Activated CD8-positive, alpha-beta memory T cell treated with anti-CD3 and anti-CD28 coated beads, Interleukin-2, amount 50 U/mL, for 48 hours (primary cell): Measurements from ENCODE around the gene IL4R.

Experiments used
- DNase-seq: peaks from one replicate; pipeline ENCODE4 v3.0.0-alpha.2; 2020

Gene IL4R

DNA sequence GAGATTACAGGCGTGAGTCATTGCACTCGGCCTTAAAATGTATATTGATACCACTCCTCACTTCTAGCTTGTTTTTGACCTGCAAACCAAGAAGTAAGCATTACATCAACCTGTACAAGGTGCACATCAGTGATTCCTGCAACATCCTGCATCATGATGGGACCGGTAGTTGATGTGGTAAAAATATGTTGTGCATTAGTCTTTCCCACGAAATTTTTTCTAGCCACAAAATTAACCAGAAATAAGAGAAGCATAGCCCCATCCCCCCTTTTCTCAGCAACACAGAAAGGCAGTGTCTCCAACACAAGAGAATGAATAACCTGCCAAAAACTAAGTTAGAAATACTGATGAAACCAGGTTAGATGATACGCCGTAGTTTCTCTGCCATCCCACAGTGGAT, 24.1 kb upstream of the IL4R start:
- DNase-seq, result no peak

DNA sequence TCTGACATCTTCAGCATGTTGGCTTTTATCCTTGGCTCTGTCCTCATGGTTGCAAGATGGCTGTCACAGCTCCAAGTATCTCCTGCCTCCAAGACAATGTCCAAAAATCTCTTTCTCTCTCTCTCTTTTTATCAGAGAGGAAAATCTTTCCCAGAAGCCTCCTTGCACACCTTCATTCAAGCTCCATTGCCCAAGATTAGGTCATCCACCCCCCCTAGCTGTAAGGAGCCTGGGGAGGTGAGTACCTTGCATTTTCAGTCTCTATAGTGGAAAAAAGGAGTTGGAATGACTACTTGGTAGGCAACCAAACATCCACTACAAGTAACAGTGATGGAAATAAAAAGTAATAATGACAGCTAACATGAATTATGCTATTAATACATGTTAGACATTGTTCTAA, 23.2 kb upstream of the IL4R start:
- DNase-seq, result peak; percentile 49

DNA sequence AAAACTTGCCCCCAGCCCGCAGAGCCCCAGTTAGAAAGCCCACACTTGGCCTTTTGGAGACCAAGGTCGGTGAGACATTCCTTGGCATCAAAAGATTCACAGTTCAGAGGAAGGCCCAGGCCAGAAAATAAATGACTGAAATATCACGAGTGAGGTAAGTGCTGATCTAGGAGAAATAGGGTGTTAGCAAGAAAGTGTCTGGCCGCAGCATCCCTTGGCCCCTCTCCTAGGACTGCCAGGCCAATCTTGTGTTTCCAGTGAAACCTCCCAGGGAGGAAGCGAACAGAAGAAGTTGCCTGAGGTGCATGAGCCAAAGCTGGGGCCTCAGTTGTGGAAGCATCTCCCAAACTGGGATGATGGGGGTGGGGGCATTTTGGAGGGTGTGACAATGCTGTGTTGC, 22.7 kb upstream of the IL4R start:
- peak; percentile 34 for DNase-seq

- DNase-seq, result peak; percentile 38
Observed at GRCh38 chr16:27291722-27292240, 22.0 kb upstream of the IL4R start.

DNA sequence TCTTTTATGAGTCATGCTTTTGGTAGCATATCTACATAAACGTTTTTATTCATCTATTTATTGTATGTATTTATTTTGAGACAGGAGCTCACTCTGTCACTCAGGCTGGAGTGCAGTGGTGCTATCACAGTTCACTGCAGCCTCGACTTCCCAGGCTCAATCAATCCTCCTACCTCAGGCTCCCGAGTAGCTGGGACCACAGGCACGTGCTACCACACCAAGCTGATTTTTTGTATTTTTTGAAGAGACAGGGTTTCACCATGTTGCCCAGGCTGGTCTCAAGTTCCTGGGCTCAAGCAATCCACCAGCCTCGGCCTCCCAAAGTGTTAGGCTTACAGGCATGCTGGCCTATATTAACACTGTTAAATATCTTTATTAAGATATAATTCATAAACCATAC, 20.4 kb upstream of the IL4R start:
- peak; percentile 20 for DNase-seq

DNA sequence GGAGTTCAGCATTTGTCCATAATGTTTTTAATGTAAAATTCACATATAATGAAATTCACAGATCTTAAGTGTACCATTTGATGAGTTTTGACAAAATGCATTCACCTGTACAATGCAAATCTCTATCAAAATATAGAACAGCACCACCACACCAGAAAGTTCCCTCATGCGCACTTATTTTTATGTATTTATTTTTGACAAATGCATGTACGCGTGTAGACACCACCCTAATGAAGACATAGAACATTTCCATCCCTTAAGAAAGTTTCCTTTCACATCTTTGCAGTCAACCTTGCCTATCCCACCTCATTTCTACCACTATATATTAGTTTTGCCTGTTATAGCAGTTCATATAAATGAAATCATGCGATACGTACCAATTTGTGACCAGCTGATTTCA, 15.6 kb upstream of the IL4R start:
- DNase-seq, result no peak

DNA sequence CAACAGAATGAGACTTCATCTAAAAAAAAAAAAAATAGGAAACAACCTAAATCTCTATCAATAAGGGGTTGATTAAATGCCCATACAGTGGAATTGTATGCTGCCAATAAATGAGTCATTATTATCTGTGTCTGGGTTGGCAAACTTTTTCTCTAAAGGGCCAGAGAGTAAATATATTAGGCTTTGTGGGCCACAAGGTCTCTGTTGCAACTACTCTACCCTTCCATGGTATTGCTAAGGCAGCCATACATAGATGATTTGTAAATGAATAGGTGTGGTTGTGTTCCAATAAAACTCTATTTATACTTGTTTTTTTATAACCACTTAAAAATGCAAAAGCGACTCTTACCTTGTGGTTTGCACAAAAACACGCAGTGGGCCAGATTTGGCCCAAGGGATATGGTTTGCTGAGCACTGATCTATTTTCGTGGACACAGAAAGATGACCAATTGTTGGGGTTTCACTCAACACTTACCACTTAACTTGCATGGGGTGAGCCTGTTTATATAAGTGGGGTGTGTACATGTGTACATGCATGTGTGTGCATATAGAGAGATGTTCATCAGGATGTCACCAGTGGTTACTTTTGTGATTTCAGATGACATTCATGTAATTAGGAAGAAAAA, 12.4 kb upstream of the IL4R start:
- peak; percentile 4 for DNase-seq

GRCh38 chr16:27302126-27302525, 11.6 kb upstream of the IL4R start:
- DNase-seq, result peak; percentile 36

DNA sequence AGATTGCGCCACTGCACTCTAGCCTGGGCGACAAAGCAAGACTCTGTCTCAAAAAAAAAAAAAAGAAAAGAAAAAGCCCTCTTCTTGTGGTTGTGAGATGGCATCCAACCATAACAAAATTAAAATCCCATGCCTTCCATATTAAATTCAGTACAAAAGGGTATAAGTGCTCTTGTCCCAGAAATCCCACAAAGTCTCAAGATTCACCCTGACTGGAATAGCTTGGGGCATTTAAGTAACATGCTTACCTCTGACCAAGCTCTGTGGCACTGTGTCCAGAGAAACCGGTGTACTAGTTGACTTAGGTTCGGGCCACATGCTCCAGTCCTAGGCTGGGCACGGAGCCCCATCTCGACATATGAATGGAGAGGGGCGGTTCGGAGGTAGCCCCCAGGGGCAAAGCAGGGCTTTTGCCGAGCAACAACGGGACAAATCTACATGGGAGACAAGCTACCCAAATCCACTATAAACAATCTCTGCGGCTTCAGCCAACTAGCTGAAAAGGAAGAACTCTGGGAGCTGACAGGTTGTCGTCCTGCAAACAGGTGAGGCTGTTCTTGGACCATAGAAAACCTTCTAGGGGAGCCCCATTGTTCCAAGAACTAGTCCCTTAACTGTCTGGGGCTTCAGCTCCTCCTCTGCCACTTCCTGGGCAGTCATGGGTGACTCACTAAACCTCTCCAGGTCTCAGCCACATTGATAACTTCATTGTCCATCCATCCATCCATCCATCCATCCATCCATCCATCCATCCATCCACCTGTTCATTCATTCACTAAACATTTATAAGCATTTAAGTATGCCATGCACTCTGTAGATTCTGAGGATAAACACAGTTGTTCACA, 10.3 kb upstream of the IL4R start:
- peak; percentile 43 for DNase-seq

DNA sequence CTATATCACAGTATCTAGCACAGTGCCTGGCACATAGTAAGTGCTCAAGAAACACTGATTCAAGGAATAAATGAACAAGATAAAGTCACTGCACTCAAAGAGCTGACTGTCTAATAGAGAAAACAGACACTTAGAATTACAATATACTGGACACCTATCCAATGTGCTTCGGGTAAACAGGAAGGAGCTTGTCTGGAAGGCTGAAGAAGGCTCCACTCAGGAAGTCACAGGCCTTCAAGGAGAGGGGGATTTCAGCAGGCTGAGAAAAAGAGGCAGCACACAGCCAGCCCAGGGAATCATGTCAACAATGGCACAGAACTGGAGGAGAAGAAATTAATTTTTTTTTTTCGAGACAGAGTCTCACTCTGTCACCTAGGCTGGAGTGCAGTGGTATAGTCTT, 9.7 kb upstream of the IL4R start:
- peak; percentile 12 for DNase-seq

GRCh38 chr16:27304881-27305745, 8.7 kb upstream of the IL4R start:
- DNase-seq, result peak; percentile 13

- DNase-seq, result no peak
Observed at GRCh38 chr16:27305839-27306442, 7.8 kb upstream of the IL4R start.

GRCh38 chr16:27308792-27309191, 5.0 kb upstream of the IL4R start:
- DNase-seq, result no peak

GRCh38 chr16:27310576-27311447, 3.0 kb upstream of the IL4R start:
- DNase-seq, result no peak

GRCh38 chr16:27311448-27311830, 2.3 kb upstream of the IL4R start:
- DNase-seq, result no peak

- DNase-seq, result no peak
Observed at GRCh38 chr16:27311897-27312303, 1.9 kb upstream of the IL4R start.

DNA sequence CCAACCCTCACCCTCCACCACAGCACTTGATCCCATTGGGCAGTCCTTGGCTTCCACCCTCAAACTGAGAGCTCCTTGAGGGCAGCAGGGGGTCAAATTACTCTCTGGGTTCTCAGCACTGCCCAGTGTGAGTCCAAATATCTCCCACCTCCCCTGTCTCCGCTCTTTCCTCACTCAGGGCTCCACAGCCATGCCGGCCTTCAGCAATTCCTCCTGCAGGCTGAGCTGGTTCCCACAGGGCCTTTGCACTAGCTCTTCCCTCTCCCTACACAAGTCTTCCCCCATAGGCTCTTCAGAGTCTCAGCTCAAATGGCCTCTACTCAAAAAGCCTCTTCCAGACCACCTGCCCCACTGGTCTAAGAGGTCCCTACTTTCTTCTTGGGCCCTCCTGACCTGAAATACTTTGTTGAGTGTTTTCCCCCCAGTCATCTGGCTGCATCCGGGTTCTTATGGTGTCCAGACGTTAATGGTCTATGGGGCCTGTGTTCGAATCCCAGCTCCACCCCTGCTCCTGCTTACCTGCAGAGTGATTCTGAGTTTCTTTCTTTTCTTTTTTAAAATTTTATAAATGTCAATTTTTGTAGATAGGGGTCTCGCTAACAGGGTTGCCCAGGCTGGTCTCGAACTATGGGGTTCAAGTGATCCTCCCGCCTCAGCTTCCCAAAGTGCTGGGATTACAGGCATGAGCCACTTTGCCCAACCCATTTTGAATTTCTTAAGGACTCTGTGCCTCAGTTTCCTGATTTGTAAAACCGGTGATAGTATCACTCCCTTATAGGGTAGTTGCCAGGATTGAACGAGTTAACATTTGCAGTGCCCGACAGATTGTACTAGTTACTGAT, 973 bp upstream of the IL4R start:
- no peak for DNase-seq

- DNase-seq, result peak; percentile 85
Observed at GRCh38 chr16:27314161-27314723, 468 bp downstream of the IL4R start.

GRCh38 chr16:27314986-27315332, 1.2 kb downstream of the IL4R start:
- DNase-seq, result no peak

DNA sequence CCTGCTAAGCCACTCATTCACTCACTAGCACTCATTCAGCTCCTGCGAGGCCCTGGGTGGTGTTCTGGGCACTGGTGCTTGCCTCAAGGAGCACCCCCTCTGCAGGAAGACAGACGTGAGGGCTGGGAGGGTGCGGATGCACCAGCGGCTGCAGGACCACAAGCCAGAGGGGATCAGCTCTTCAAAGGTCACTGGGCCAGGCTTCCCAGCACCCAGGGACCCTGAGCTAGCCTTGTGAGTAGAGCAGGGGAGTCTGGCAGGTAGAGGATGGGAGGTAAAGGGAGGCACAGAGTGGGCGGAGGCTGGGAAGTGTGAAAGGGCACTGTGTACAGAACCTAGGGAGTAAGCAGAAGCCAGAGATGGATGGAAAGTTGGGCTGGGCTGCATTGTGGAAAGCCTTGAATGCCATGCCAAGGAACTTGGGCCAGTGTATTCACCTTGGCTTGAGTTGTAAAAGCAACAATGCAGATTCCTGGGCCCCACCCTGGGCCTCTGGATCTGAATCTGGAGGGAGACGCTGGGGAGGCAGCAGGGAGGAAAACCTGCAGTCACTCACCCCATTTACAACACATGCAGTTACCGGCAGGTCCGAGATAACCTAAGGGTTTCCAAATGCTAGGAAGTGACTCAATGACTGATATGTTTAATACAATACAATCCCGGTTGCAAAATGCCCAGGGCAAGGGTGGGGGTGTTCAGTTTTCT, 1.7 kb downstream of the IL4R start:
- DNase-seq, result peak; percentile 86
